IMR-90 (cell line): ENCODE results near the gene CYRIA. TPM values are rescaled to one million over a fixed set of nuclear protein-coding genes. Genes with fewer than 3 reads are reported as not detected.

Source experiments
- ATAC-seq: fragments of 200-7000 bp; cut with Tn5 transposase; 2 replicates; pipeline ENCODE4 v1.9.1; 2020; ENCODE audit warnings: low read depth, mild to moderate bottlenecking, moderate library complexity
- BruUV-seq: library from RNA; stranded (reverse); fragments of 400-500 nt; replicated peaks from 2 replicates; lab custom pipeline; 2021; lab: Mats Ljungman, UMichigan
- CTCF ChIA-PET: fragments of 300-600 bp; formaldehyde crosslinking; extraction: SDS; loops from one replicate; lab custom pipeline; 2021; ENCODE audit warnings: antibody characterized with exemption; lab: Yijun Ruan, JAX
- POLR2A ChIA-PET: fragments of 300-600 bp; sonication (Branson Sonifier 250); formaldehyde crosslinking; loops from one replicate; lab custom pipeline; 2022; ENCODE audit warnings: antibody characterized with exemption; ENCODE audit not compliant: unreplicated experiment; lab: Charles Lee
- DNase-seq: peaks from one replicate; pipeline ENCODE4 v3.0.0; 2013
- H2AFZ ChIP-seq: replicated peaks from 2 replicates; pipeline ENCODE3; 2013; ENCODE audit warnings: low read length, mild to moderate bottlenecking; ENCODE audit not compliant: poor library complexity
- H2AK5ac ChIP-seq: 2 replicates; pipeline ENCODE4 v1.6.1; 2013; ENCODE audit warnings: low read depth, low read length, inconsistent platforms
- H2AK9ac ChIP-seq: replicated peaks from 2 replicates; pipeline ENCODE3; 2013; ENCODE audit warnings: mild to moderate bottlenecking, low read depth, low read length, moderate library complexity; ENCODE audit not compliant: poor library complexity
- H2BK120ac ChIP-seq: 2 replicates; pipeline ENCODE4 v1.6.1; 2013; ENCODE audit warnings: low read depth, low read length, inconsistent platforms
- H2BK15ac ChIP-seq: 3 replicates; pipeline ENCODE4 v1.6.1; 2013; ENCODE audit warnings: low read depth, low read length, inconsistent platforms
- H2BK20ac ChIP-seq: 2 replicates; pipeline ENCODE4 v1.6.1; 2013; ENCODE audit warnings: low read depth, mild to moderate bottlenecking, inconsistent platforms, low read length, moderate library complexity
- H2BK5ac ChIP-seq: 2 replicates; pipeline ENCODE4 v1.6.1; 2013; ENCODE audit warnings: mild to moderate bottlenecking, low read depth, low read length, inconsistent platforms; ENCODE audit not compliant: poor library complexity, severe bottlenecking
- H3K14ac ChIP-seq: replicated peaks from 2 replicates; pipeline ENCODE4 v1.6.1; 2013; ENCODE audit warnings: low read depth, low read length, inconsistent platforms
- H3K18ac ChIP-seq: 2 replicates; pipeline ENCODE4 v1.6.1; 2013; ENCODE audit warnings: low read depth, low read length, control low read depth
- H3K23ac ChIP-seq: 2 replicates; pipeline ENCODE4 v1.6.1; 2013; ENCODE audit warnings: low read depth, low read length, inconsistent platforms
- H3K27ac ChIP-seq: 2 replicates; pipeline ENCODE4 v1.5.1; 2013; ENCODE audit warnings: mild to moderate bottlenecking, control low read depth, low read length; ENCODE audit not compliant: insufficient read depth
- H3K27me3 ChIP-seq: 2 replicates; pipeline ENCODE4 v1.6.1; 2013; ENCODE audit warnings: low read length; ENCODE audit not compliant: control insufficient read depth, insufficient read depth
- H3K36me3 ChIP-seq: 2 replicates; pipeline ENCODE4 v1.6.1; 2013; ENCODE audit warnings: low read length, mixed read lengths; ENCODE audit not compliant: control insufficient read depth, insufficient read depth
- H3K4ac ChIP-seq: 2 replicates; pipeline ENCODE4 v1.6.1; 2013; ENCODE audit warnings: low read depth, low read length, inconsistent platforms
- H3K4me1 ChIP-seq: 2 replicates; pipeline ENCODE4 v1.6.1; 2013; ENCODE audit warnings: low read length, mixed read lengths; ENCODE audit not compliant: control insufficient read depth, insufficient read depth
- H3K4me2 ChIP-seq: 2 replicates; pipeline ENCODE4 v1.6.1; 2013; ENCODE audit warnings: low read depth, mild to moderate bottlenecking, control low read depth, low read length, moderate library complexity
- H3K4me3 ChIP-seq: 2 replicates; pipeline ENCODE4 v1.5.1; 2013; ENCODE audit warnings: low read depth, mild to moderate bottlenecking, control low read depth, low read length, moderate library complexity; ENCODE audit not compliant: insufficient read depth
- H3K56ac ChIP-seq: 2 replicates; pipeline ENCODE4 v1.6.1; 2013; ENCODE audit warnings: low read length, inconsistent platforms; ENCODE audit not compliant: insufficient read depth; ENCODE audit errors: extremely low read depth
- H3K79me1 ChIP-seq, 2 experiments: 2 replicates each; pipeline ENCODE4 v1.6.1; 2013; ENCODE audit warnings: low read length in 2 of 2, inconsistent platforms in 1 of 2, low read depth in 1 of 2
- H3K9ac ChIP-seq: 2 replicates; pipeline ENCODE4 v1.6.1; 2013; ENCODE audit warnings: low read depth, low read length, control low read depth
- H3K9me1 ChIP-seq: 2 replicates; pipeline ENCODE4 v1.6.1; 2013; ENCODE audit warnings: low read length, inconsistent platforms; ENCODE audit not compliant: insufficient read depth
- H3K9me3 ChIP-seq: 2 replicates; pipeline ENCODE4 v1.6.1; 2013; ENCODE audit warnings: low read length; ENCODE audit not compliant: control insufficient read depth, insufficient read depth
- H4K20me1 ChIP-seq: 2 replicates; pipeline ENCODE4 v1.6.1; 2013; ENCODE audit warnings: low read length, inconsistent platforms; ENCODE audit not compliant: insufficient read depth
- H4K5ac ChIP-seq: 2 replicates; pipeline ENCODE4 v1.6.1; 2013; ENCODE audit warnings: mild to moderate bottlenecking, low read depth, low read length, control low read depth
- H4K8ac ChIP-seq, 2 experiments: 2 replicates each; pipeline ENCODE4 v1.6.1; 2013; ENCODE audit warnings: low read depth in 2 of 2, low read length in 2 of 2, control low read depth in 1 of 2, inconsistent platforms in 1 of 2
- H4K91ac ChIP-seq: 2 replicates; pipeline ENCODE4 v1.6.1; 2013; ENCODE audit warnings: low read depth, low read length, inconsistent platforms; ENCODE audit not compliant: insufficient read depth
- CTCF ChIP-seq: conservative IDR thresholded peaks from 2 replicates; pipeline ENCODE4 v1.5.1; 2012; ENCODE audit warnings: mild to moderate bottlenecking, low read depth, low read length, improper control_type of control experiment
- FOS ChIP-seq: fragments of 150-350 bp; IDR thresholded peaks from 2 replicates; pipeline ENCODE4 v1.6.1; 2016; ENCODE audit warnings: low read depth, low read length
- WGBS, 2 experiments: methylation state at CpG; one replicate each; pipeline versions ENCODE4 v1.1.5 to v1.1.7; 2013; ENCODE audit warnings: missing lambda C conversion rate in 2 of 2; ENCODE audit not compliant: insufficient read length in 1 of 2; ENCODE audit errors: extremely low coverage in 2 of 2; 5-methylcytosine and 5-hydroxymethylcytosine counted together
- dilution Hi-C: fragments of 300-500 bp; cut with HindIII; formaldehyde crosslinking; loops from one replicate; pipeline ENCODE4 v1.14.3; 2018; ENCODE audit warnings: low sequenced_read_pairs; ENCODE audit not compliant: unreplicated experiment
- in situ Hi-C: fragments of 300-500 bp; cut with MboI; formaldehyde crosslinking; loops from 3 replicates; pipeline ENCODE4 v1.14.3; 2019; ENCODE audit warnings: low sequenced_read_pairs, inconsistent platforms, mixed read lengths
- intact Hi-C: fragments of 100-400 bp; cut with micrococcal nuclease; formaldehyde crosslinking; loops from 2 replicates; pipeline ENCODE4 v1.10.0; 2022
- polyA plus RNA-seq, 3 experiments: library from polyadenylated mRNA; depleted of rRNA; stranded (reverse); fragments of >200 nt; gene quantifications; 2 replicates each; pipeline ENCODE4 v1.2.3, GENCODE V29; 2012; ENCODE audit warnings: low replicate concordance in 1 of 3
- total RNA-seq: library from RNA; depleted of rRNA; stranded (reverse); fragments of >200 nt; gene quantifications from 2 replicates; pipeline ENCODE4 v1.2.3, GENCODE V29; 2012

The CYRIA gene
- total and polyA plus RNA-seq, 2 of the 4 experiments (the other 2 are of a cell fraction): 1.7 to 3.8 TPM

- Histone ChIP-seq H2BK15ac (no peak overlapping the region), H2BK5ac (no peak overlapping the region), H3K9me3 (no peaks in the 10 kb centered on the region), H3K9ac (no peak overlapping the region), H4K5ac (no peak overlapping the region), H4K8ac (no peak overlapping the region), H3K23ac (no peak overlapping the region), H3K9me1 (peaks cover 4% of the 10 kb centered on the region; the same call in 1 of the 2 replicates), H3K4me1 (peaks cover 18% of the 10 kb centered on the region), H3K27ac (no peak overlapping the region), H3K4me2 (no peak overlapping the region), H4K91ac (no peak overlapping the region), H3K79me1 (0 out of 4 replicates have a peak, but pooled peaks cover 0 to 4% of the 10 kb centered on the region in 2 experiments), H2AK9ac (no peak overlapping the region), H3K4ac (no peak overlapping the region), H2BK120ac (no peak overlapping the region), H4K20me1 (no peaks in the 10 kb centered on the region), H3K18ac (peak overlapping the region; percentile 11; the same call in 1 of the 2 replicates), H2BK20ac (no peak overlapping the region), H3K14ac (no peak overlapping the region; the same call in 1 of the 2 replicates), H2AFZ (no peak overlapping the region), H3K56ac (no peak overlapping the region), H3K27me3 (peaks cover 2% of the 10 kb centered on the region; the same call in 1 of the 2 replicates), H3K36me3 (peaks cover 2% of the 10 kb centered on the region; the same call in 1 of the 2 replicates), H3K4me3 (no peak overlapping the region), H2AK5ac (no peak overlapping the region)
- dilution Hi-C loops: no loop called here
- in situ Hi-C loops: no loop called here
- DNase-seq: no peak
- intact Hi-C loops: no loop called here
- CTCF ChIA-PET: interaction anchor here (0.9 kb wide), 1 partner anchor 39 kb away, joined by 3 read pairs; no protein-coding TSS in a partner anchor
- no TSS peak for BruUV-seq
- POLR2A ChIA-PET: no interaction called here
- WGBS, 2 experiments: no CpG with 5 or more reads among the region's 8 CpGs
- TF ChIP-seq CTCF (no peak), FOS (no peak)
- no peak for ATAC-seq
Measured at GRCh38 chr2:16656784-16657391, 8.7 kb downstream of the CYRIA start.
